H1 (cell line): ENCODE results near the gene RELA. TPM values are rescaled to one million over a fixed set of nuclear protein-coding genes. Genes with fewer than 3 reads are reported as not detected.

Experiments used
- RAD21 ChIP-seq, 2 experiments: IDR thresholded peaks in 1 of 2; conservative IDR thresholded peaks in 1 of 2; 2 replicates each; pipeline ENCODE4 v1.6.1; 2011; ENCODE audit warnings: low read depth in 2 of 2, low read length in 2 of 2, improper control_type of control experiment in 1 of 2, inconsistent platforms in 1 of 2, mild to moderate bottlenecking in 1 of 2, moderate library complexity in 1 of 2
- TCF12 ChIP-seq: IDR thresholded peaks from 2 replicates; pipeline ENCODE4 v1.6.1; 2011; ENCODE audit warnings: low read depth, mild to moderate bottlenecking, low read length
- polyA plus RNA-seq, 7 experiments: library from polyadenylated mRNA; depleted of rRNA in 3 of 7; stranded (reverse) in 5 of 7; unstranded in 2 of 7; fragments of >200 nt in 5 of 7; fragments of 200-250 nt in 2 of 7; gene quantifications; 1 replicate in 5 of 7; 2 replicates in 1 of 7; 4 replicates in 1 of 7; pipeline versions ENCODE4 v1.2.1 to v1.2.3, GENCODE V29; 2011 to 2013; ENCODE audit warnings: missing spikeins in 2 of 7, mixed read lengths in 2 of 7
- total RNA-seq: library from RNA; stranded (reverse); fragmentation: NEBNext Ultra II Directional; extraction: Animal tissue kit (Norgen Biotek cat#: 25700); gene quantifications from 2 replicates; pipeline ENCODE4 v1.2.1, GENCODE V29; 2021
- TF ChIP-seq, protein P1 (sequence below): IDR thresholded peaks from 2 replicates; pipeline ENCODE4 v1.6.1; 2012; ENCODE audit warnings: low read length, inconsistent platforms

Gene RELA
- total and polyA plus RNA-seq, 2 of the 8 experiments (the other 6 are each of a cell fraction or from before 2014, with no cell fraction given) = 21.9 to 27.5 TPM

DNA sequence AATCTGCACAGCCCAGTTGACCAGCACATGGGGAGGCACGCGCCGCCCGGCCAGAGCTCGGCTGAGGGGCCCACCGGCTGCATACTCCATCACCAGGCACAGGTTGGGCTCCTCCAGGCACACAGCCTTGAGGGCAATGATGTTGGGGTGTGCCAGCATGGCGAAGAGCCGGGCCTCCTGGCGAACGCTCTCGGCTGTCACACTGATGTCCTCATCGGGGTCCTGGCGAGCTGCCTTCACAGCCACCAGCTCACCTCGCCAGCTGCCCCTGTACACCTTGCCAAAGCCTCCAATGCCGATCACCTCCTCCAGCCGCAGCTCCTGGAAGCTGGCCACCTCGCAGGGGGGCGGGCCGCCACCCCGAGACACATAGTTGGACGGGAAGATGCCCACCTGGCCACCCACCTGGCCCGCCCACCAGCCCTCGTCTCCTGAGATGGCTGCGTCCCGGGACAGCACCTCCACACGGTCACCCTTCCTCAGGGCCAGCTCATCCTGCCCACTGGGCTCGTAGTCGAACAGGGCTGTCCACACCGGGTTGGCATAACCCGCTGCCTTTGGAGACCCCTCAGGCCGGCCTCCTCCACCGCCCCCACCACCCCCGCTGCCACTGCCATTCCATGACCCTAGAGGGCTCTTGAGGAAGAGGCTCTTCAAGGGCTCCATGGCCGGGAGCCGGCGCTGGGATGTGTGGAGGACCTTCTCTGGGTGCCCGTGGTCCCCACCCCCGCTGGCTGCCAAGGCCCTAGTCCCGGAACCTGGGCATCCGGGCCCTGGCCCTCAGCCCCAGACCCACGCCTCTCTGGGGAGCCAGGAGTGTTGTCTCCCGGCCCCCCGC is 49.4 kb downstream of the RELA start (continued):
- TF ChIP-seq TCF12 = no peak
- TF ChIP-seq, protein P1, sequence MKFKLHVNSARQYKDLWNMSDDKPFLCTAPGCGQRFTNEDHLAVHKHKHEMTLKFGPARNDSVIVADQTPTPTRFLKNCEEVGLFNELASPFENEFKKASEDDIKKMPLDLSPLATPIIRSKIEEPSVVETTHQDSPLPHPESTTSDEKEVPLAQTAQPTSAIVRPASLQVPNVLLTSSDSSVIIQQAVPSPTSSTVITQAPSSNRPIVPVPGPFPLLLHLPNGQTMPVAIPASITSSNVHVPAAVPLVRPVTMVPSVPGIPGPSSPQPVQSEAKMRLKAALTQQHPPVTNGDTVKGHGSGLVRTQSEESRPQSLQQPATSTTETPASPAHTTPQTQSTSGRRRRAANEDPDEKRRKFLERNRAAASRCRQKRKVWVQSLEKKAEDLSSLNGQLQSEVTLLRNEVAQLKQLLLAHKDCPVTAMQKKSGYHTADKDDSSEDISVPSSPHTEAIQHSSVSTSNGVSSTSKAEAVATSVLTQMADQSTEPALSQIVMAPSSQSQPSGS = no peak
- no peak for TF ChIP-seq RAD21 (IDR thresholded peaks at IDR 0.05 in 1 of 2, conservative IDR thresholded peaks at IDR 0.05 in 1 of 2; ENCODE audit: low read depth in 2 of 2, low read length in 2 of 2)
